DMS53 (cell line): ENCODE measurements around the gene MARK1.
A peak's percentile ranks its signal among the peaks of the same experiment; 100 is the strongest.
"Not testable (repeated sequence)": the region's sequence is repeated elsewhere in the genome, so short reads cannot be mapped to it uniquely, and the experiment has no call there.

Experiments
- DNase-seq: peaks from one replicate; lab custom pipeline; 2025; lab: John Stamatoyannopoulos, UW

Gene MARK1

GRCh38 chr1:220528679-220529501 lies 954 bp downstream of the MARK1 start:
- peak; percentile 59 for DNase-seq

GRCh38 chr1:220529521-220530020 lies 1.6 kb downstream of the MARK1 start:
- DNase-seq = peak; percentile 41

GRCh38 chr1:220533504-220534109 lies 5.7 kb downstream of the MARK1 start:
- no peak for DNase-seq

GRCh38 chr1:220544901-220545303 lies 17.0 kb downstream of the MARK1 start:
- DNase-seq = peak; percentile 90

- no peak for DNase-seq
These were observed 23.0 kb downstream of the MARK1 start for GRCh38 chr1:220550811-220551399.

GRCh38 chr1:220551718-220552117 lies 23.8 kb downstream of the MARK1 start:
- DNase-seq = no peak

- peak; percentile 62 for DNase-seq
These were observed 24.8 kb downstream of the MARK1 start for GRCh38 chr1:220552672-220553260.

- DNase-seq = no peak
These were observed 28.7 kb downstream of the MARK1 start for GRCh38 chr1:220556641-220557040.

GRCh38 chr1:220563564-220563963 lies 35.6 kb downstream of the MARK1 start:
- DNase-seq = no peak

- peak; percentile 32 for DNase-seq
These were observed 36.3 kb downstream of the MARK1 start for GRCh38 chr1:220564216-220564615.

GRCh38 chr1:220565670-220566069 lies 37.7 kb downstream of the MARK1 start:
- DNase-seq = peak; percentile 49

- DNase-seq = no peak
These were observed 38.9 kb downstream of the MARK1 start for GRCh38 chr1:220566869-220567268.

GRCh38 chr1:220572416-220572815 lies 44.5 kb downstream of the MARK1 start:
- DNase-seq = no peak

GRCh38 chr1:220573836-220574235 lies 45.9 kb downstream of the MARK1 start:
- no peak for DNase-seq

- DNase-seq = no peak
These were observed 48.0 kb downstream of the MARK1 start for GRCh38 chr1:220575718-220576497.

- no peak for DNase-seq
These were observed 50.0 kb downstream of the MARK1 start for GRCh38 chr1:220577926-220578325.

- no peak for DNase-seq
These were observed 51.4 kb downstream of the MARK1 start for GRCh38 chr1:220579317-220579716.

- no peak for DNase-seq
These were observed 64.8 kb downstream of the MARK1 start for GRCh38 chr1:220592714-220593113.

GRCh38 chr1:220594356-220594755 lies 66.4 kb downstream of the MARK1 start:
- DNase-seq = no peak

- DNase-seq = no peak
These were observed 67.2 kb downstream of the MARK1 start for GRCh38 chr1:220595179-220595578.

GRCh38 chr1:220604926-220605325 lies 77.0 kb downstream of the MARK1 start:
- DNase-seq = peak; percentile 31

- DNase-seq = not testable (repeated sequence)
These were observed 77.7 kb downstream of the MARK1 start for GRCh38 chr1:220605651-220606050.
